Brain pericyte (primary cell): ENCODE data around the gene TAOK3.
"Not testable (repeated sequence)": the region's sequence is repeated elsewhere in the genome, so short reads cannot be mapped to it uniquely, and the experiment has no call there.

Experiments
- DNase-seq: peaks from one replicate; pipeline ENCODE4 v3.0.0-alpha.2; 2012; ENCODE audit warnings: low read depth, low spot score

The TAOK3 gene

GRCh38 chr12:118299791-118300460, 72.8 kb downstream of the TAOK3 start:
- DNase-seq = no peak

DNA sequence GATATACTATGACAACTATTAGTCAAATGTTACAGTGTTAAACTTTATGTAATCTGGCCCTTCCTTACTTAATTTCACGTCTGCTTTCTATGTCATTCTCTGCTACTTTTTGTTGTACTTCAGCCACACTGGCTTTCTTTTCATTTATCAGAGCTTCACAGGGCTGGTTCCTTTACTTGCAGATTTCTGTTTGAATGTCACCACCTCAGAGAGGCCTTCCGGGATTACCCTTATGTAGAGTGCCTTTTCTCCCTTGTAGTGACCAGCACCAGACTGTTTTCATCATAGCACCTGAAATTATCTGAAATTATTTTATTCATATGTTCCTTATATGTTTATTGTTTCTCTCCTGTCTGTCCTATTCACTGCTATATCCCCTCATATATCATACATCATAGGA, 75.4 kb downstream of the TAOK3 start:
- DNase-seq = no peak

- no peak for DNase-seq
Measured at GRCh38 chr12:118292836-118293235, 79.9 kb downstream of the TAOK3 start.

- no peak for DNase-seq
Measured at GRCh38 chr12:118290130-118290529, 82.6 kb downstream of the TAOK3 start.

DNA sequence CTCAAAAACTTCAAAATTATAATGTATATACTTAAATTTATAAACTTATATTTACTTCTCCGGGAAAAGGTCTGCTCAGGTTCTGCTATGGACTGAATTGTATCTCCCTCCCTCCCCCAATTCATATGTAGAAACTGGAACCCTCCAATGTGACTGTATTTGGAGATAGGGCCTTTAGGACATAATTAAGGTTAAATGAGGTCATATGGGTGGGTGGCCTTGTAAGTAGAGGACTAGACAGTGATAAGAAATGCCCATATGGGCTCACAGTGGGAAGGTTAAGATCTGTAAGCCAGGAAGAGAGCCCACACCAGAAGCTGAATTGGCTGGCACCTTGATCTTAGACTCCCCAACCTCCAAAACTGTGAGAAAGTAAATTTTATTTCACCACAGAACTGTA, 84.5 kb downstream of the TAOK3 start:
- no peak for DNase-seq

DNA sequence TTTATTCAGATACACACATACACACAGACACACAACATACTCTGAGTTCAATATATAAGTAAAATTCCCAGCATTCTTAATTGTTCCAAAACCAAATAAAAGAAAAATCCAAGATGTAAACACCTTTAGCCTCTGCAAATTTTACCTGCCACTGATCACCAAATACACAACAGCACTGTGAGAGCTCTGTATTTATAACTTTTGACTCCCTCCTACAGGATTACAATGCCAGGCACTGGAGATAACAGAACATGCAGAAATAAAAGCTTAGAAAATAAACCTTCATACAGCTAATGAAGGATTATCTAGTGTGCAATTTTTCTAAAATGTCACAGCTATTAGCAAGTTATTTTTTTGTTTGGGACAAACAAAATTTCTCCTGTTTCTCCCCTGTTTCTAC, 85.0 kb downstream of the TAOK3 start:
- DNase-seq = no peak

DNA sequence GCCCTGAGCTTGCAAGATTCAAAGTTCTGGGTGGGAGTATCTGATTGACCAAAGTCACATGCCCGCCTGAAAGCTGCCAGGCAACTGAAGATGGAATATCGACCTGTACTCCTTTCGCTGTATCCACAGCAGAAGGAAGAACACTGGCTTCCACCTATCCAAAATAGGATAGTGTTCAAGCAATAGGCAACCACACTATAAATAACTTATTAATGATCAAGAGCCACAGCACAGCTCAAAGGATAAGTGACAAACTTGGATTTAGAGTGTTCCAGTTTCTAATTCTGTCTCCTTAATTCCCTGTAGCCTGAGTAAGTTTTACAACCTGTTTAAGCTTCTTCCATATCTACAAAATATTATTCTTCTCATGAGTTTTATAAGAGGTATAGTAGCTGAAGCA, 89.9 kb downstream of the TAOK3 start:
- DNase-seq = no peak

DNA sequence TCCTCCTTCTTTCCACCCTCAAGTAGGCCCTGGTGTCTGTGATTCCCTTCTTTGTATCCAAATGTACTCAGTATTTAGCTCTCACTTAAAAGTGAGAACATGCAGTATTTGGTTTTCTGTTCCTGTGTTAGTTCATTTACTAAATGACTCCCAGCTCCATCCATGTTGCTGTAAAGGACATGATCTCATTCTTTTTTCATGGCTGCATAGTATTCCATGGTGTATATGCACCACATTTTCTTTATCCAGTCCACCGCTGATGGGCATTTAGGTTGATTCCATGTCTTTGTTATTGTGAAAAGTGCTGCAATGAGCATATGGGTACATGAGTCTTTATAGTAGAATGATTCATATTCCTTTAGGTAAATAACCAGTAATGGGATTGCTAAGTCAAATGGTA, 94.4 kb downstream of the TAOK3 start:
- not testable (repeated sequence) for DNase-seq

GRCh38 chr12:118274066-118274465, 98.6 kb downstream of the TAOK3 start:
- no peak for DNase-seq

GRCh38 chr12:118271770-118272417, 100.8 kb downstream of the TAOK3 start:
- DNase-seq = no peak

DNA sequence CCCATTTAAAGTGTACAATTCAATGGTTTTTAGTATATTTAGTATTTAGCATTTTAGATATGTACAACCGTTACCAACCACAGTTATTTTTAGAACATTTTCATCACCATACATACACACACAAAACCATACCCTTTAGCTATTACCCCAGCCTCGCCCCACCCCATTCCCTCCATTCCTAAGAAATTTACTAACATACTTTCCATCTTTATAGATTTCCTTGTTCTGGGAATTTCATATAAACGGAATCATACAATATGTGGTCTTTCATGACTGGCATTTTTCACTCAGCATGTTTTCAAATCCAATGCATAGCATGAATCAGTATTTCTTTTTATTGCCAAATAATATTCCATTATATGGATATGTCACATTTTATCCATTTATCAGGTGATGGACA, 101.5 kb downstream of the TAOK3 start:
- no peak for DNase-seq

GRCh38 chr12:118269806-118270205, 102.9 kb downstream of the TAOK3 start:
- no peak for DNase-seq

- DNase-seq = no peak
Measured at GRCh38 chr12:118259079-118259478, 113.6 kb downstream of the TAOK3 start.

DNA sequence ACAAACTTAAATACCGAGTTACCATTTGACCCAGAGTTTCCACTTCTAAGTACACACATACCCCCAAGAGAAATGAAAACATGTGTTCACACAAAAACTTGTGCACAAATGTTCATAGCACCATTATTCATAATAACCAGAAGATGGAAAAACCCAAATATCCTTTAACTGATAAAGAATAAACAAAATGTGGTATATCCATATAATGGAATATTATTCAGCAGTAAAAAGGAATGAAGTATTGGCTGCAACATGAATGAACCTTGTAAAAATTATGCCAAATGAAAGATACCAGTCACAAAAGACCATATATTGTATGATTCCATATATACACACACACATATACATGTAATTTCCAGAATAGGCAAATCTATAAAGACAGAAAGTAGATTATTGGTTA, 116.4 kb downstream of the TAOK3 start:
- DNase-seq = no peak

DNA sequence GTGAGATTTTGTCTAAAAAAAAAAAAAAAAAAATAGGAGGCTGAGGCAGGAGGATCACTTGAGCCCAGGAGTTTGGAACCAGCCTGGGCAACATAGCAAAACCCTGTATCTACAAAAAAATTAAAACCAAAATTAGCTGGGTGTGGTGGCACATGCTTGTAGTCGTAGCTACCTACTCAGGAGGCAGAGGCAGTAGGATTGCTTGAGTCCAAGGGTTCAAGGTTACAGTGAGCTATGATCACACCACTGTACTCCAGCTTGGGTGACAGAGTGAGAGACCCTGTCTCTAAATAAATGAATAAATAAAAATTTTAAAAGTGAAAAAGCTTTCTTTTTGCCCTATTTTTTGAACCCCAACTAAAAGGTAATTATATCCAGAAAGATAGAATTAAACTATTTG, 123.2 kb downstream of the TAOK3 start:
- no peak for DNase-seq

DNA sequence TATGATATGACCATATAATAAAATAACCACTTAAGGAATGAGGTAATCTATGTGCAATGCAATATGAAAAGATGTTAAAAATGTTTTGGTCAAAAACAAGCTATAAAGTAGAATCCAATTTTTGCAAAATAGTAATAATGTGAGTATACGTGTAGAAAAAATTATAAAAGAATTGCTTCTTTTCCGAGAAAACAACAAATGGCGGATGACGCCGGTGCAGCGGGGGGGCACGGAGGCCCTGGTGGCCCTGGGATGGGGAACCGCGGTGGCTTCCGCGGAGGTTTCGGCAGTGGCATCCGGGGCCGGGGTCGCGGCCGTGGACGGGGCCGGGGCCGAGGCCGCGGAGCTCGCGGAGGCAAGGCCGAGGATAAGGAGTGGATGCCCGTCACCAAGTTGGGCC, 126.8 kb downstream of the TAOK3 start:
- DNase-seq = not testable (repeated sequence)

GRCh38 chr12:118238888-118239287, 133.8 kb downstream of the TAOK3 start:
- no peak for DNase-seq

- no peak for DNase-seq
Measured at GRCh38 chr12:118237908-118238307, 134.8 kb downstream of the TAOK3 start.

- DNase-seq = no peak
Measured at GRCh38 chr12:118237052-118237665, 135.5 kb downstream of the TAOK3 start.

DNA sequence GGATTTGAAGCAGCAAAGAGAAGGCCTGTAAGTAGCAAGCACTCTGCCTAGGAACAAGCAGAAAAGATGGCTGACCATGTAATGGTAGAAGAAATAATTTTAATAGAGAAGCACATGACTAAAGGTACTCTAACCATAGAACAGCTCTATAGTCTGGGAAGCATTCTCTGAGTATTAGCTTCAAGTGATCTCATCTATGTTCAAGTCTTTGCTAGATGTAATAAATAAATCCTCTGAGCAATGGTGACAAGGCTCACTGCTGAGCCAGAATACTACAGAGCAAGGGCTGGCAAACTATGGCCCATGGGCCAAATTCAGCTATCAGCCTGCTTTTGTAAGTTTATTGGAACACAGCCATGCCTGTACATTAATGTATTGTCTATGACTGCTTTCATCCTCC, 152.0 kb downstream of the TAOK3 start:
- no peak for DNase-seq

DNA sequence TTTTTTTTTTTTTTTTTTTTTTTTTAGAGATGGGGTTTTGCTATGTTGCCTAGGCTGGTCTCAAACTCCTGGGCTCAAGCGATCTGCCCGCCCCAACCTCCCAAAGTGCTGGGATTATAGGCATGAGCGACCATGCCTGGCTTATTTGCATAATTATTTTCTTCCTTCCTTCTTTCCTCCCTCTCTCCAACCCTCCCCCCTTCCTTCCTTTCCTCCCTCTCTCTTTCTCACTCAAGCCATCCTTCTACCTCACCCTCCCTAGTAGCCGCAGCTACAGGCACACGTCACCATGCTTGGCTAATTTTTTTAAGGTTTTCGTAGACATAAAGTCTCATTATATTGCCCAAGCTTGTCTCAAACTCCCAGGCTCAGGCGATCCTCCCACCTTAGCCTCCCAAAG, 152.9 kb downstream of the TAOK3 start:
- DNase-seq = no peak

DNA sequence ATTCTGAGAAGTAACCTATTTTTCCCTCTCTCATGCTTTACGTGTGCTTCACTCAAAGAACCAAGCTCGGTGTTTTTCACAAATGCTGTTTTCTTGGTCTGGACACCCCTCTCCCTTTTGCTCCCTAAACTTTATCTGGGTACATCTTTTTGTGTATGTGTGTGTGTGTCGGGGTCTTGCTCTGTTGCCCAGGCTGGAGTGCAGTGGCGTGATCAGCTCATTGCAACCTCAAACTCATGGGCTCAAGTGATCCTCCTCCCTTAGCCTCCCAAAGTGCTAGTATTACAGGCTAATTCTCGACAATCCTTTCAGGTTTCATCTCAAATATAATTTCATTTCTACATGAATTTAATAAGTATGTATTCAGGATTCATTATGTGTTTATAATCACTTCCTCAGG, 153.6 kb downstream of the TAOK3 start:
- DNase-seq = no peak

DNA sequence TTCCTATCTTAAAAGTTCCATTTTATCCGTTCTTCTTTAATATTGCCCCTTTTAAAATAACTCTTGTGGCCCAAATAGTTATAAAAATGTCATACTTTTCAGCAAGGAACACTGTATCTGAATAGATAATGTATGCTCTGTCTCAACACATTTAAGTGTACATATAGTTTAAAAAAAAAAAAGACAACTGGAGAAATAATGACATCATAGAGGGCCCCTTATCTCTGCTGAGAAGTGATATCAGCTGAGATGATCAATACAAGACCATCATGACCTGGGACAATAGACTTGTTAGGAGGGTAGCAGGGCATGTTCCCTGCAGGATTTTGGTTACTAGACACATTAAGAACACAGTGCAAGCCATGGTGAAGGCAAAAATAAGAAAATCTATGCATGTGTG, 159.3 kb downstream of the TAOK3 start:
- no peak for DNase-seq
